K562 (cell line): Measurements from ENCODE around the gene HELZ. TPM values are rescaled to one million over a fixed set of nuclear protein-coding genes. Genes with fewer than 3 reads are reported as not detected.

ENCODE experiments used
- ATAC-seq: fragments of 200-7000 bp; cut with Tn5 transposase; 3 replicates; pipeline ENCODE4 v1.9.1; 2020; ENCODE audit warnings: moderate library complexity
- BruUV-seq: library from RNA; stranded (reverse); fragments of 400-500 nt; replicated peaks from 2 replicates; lab custom pipeline; 2021; lab: Mats Ljungman, UMichigan
- CTCF ChIA-PET: fragments of 300-600 bp; formaldehyde crosslinking; extraction: SDS; loops from one replicate; lab custom pipeline; 2021; ENCODE audit warnings: low intra/inter-chr PET ratio; lab: Yijun Ruan, JAX
- POLR2A ChIA-PET: fragments of 300-600, 350-650 bp; sonication (Branson Sonifier 250); formaldehyde crosslinking; extraction: SDS; loops from one replicate; lab custom pipeline; 2021; ENCODE audit warnings: antibody characterized with exemption, inconsistent platforms; lab: Yijun Ruan, JAX
- DNase-seq, 4 experiments: peaks; one replicate each; pipeline versions ENCODE4 v3.0.0 to v3.0.0-alpha.2; 2011 to 2018; ENCODE audit warnings: low spot score in 3 of 4, mixed read lengths in 3 of 4; ENCODE audit errors: extremely low read depth in 1 of 4
- FAIRE-seq: peaks from 2 replicates; lab custom pipeline; 2011; peaks lifted over from hg19 to GRCh38; lab: Jason Lieb, UNC
- H2AFZ ChIP-seq: 2 replicates; pipeline ENCODE4 v1.6.0; 2011; ENCODE audit warnings: low read depth, low read length, control low read depth, inconsistent platforms
- H3K27ac ChIP-seq: fragments of 200-600 bp; 3 replicates; pipeline ENCODE4 v1.8.0; 2011; ENCODE audit warnings: low read depth, mild to moderate bottlenecking, control low read depth, inconsistent platforms, low read length, moderate library complexity, mixed read lengths; ENCODE audit errors: extremely low read depth
- H3K27me3 ChIP-seq, 2 experiments: fragments of 300-600 bp in 1 of 2; 2 replicates in 1 of 2; 3 replicates in 1 of 2; pipeline versions ENCODE4 v1.6.0 to v1.8.0; 2011; ENCODE audit warnings: inconsistent platforms in 2 of 2, low read length in 2 of 2, mild to moderate bottlenecking in 1 of 2, mixed read lengths in 1 of 2, moderate library complexity in 1 of 2; ENCODE audit not compliant: control insufficient read depth in 2 of 2, insufficient read depth in 2 of 2
- H3K36me3 ChIP-seq: fragments of 300-600 bp; 3 replicates; pipeline ENCODE4 v1.8.0; 2011; ENCODE audit warnings: mild to moderate bottlenecking, low read length, inconsistent platforms; ENCODE audit not compliant: control insufficient read depth, insufficient read depth
- H3K4me1 ChIP-seq, 2 experiments: fragments of 200-600 bp in 1 of 2; replicated peaks in 1 of 2; 2 replicates in 1 of 2; 3 replicates in 1 of 2; pipeline versions ENCODE4 v1.5.1 to v1.8.0; 2011; ENCODE audit warnings: inconsistent platforms in 2 of 2, low read length in 2 of 2, mild to moderate bottlenecking in 1 of 2, mixed read lengths in 1 of 2, moderate library complexity in 1 of 2; ENCODE audit not compliant: control insufficient read depth in 2 of 2, insufficient read depth in 2 of 2
- H3K4me2 ChIP-seq: 2 replicates; pipeline ENCODE4 v1.6.1; 2011; ENCODE audit warnings: low read length, control low read depth, inconsistent platforms, mixed read lengths; ENCODE audit not compliant: insufficient read depth
- H3K4me3 ChIP-seq: fragments of 200-600 bp; sonication (generic), shearing (Covaris generic); 2 replicates; pipeline ENCODE4 v1.5.1; 2016; ENCODE audit warnings: control low read depth, inconsistent platforms
- H3K79me2 ChIP-seq: fragments of 200-600 bp; 3 replicates; pipeline ENCODE4 v1.8.0; 2011; ENCODE audit warnings: low read length, inconsistent platforms; ENCODE audit not compliant: control insufficient read depth, insufficient read depth
- H3K9ac ChIP-seq, 2 experiments: 2 replicates each; pipeline versions ENCODE4 v1.6.0 to v1.6.1; 2011; ENCODE audit warnings: low read depth in 2 of 2, low read length in 2 of 2, control low read depth in 1 of 2, inconsistent platforms in 1 of 2, mild to moderate bottlenecking in 1 of 2, mixed read lengths in 1 of 2; ENCODE audit not compliant: insufficient read depth in 1 of 2
- H3K9me1 ChIP-seq: one replicate; pipeline ENCODE4 v1.6.0; 2011; ENCODE audit warnings: inconsistent platforms, mild to moderate bottlenecking, low read length, moderate library complexity; ENCODE audit not compliant: control insufficient read depth, insufficient read depth
- H3K9me3 ChIP-seq: replicated peaks from 2 replicates; pipeline ENCODE4 v1.5.1; 2011; ENCODE audit warnings: low read depth, low read length, inconsistent platforms; ENCODE audit not compliant: control insufficient read depth, insufficient read depth
- H4K20me1 ChIP-seq: replicated peaks from 2 replicates; pipeline ENCODE4 v1.6.1; 2011; ENCODE audit warnings: low read length, inconsistent platforms, mixed read lengths; ENCODE audit not compliant: control insufficient read depth, insufficient read depth
- POLR2AphosphoS2 ChIP-seq: IDR thresholded peaks from 2 replicates; pipeline ENCODE4 v1.6.1; 2012; ENCODE audit warnings: low read length, improper control_type of control experiment
- RBM17 ChIP-seq: fragments of 200-400 bp; formaldehyde crosslinking; IDR thresholded peaks from 2 replicates; pipeline ENCODE4 v1.6.1; 2017; ENCODE audit warnings: low read depth, mild to moderate bottlenecking, low read length, borderline replicate concordance
- TEAD4 ChIP-seq, 2 experiments: sonication (generic) in 1 of 2; formaldehyde crosslinking in 1 of 2; IDR thresholded peaks; 2 replicates each; pipeline versions ENCODE4 v1.6.1 to v1.8.0; 2012 to 2022; ENCODE audit warnings: borderline replicate concordance in 1 of 2, inconsistent platforms in 1 of 2, low read length in 1 of 2, mild to moderate bottlenecking in 1 of 2, missing genetic modification reagents in 1 of 2
- WGBS: fragments of 100-300 bp; shearing (Covaris generic); methylation state at CpG from one replicate; pipeline ENCODE4 v1.1.6; 2016; ENCODE audit warnings: low coverage, mixed read lengths; ENCODE audit not compliant: insufficient coverage; ENCODE audit errors: missing lambda C conversion rate; 5-methylcytosine and 5-hydroxymethylcytosine counted together
- in situ Hi-C: fragments of 300-500 bp; cut with MboI; formaldehyde crosslinking; loops from 4 replicates; pipeline ENCODE4 v1.15.0; 2018; ENCODE audit warnings: inconsistent platforms, mixed read lengths
- intact Hi-C: fragments of 100-400 bp; cut with micrococcal nuclease; formaldehyde crosslinking; loops from 2 replicates; pipeline ENCODE4 v1.14.2; 2022
- polyA plus RNA-seq, 8 experiments: library from polyadenylated mRNA; depleted of rRNA in 4 of 8; stranded (reverse) in 5 of 8; unstranded in 3 of 8; fragments of >200 nt; fragmentation: Nextera tagmentation in 2 of 8; fragmentation: Illumina TruSeq in 1 of 8; extraction: Ambion mirVana in 2 of 8; extraction: Trizol in 1 of 8; gene quantifications; 2 replicates each; pipeline versions ENCODE4 v1.2.1 to v1.2.3, GENCODE V29; 2011 to 2014; ENCODE audit warnings: inconsistent platforms in 1 of 8, missing spikeins in 1 of 8
- total RNA-seq, 7 experiments: library from RNA; depleted of rRNA in 6 of 7; stranded (reverse); fragments of >200 nt in 6 of 7; fragmentation: Illumina TruSeq in 2 of 7; extraction: Trizol in 2 of 7; gene quantifications; 2 replicates each; pipeline versions ENCODE4 v1.2.1 to v1.2.3, GENCODE V29; 2011 to 2021; ENCODE audit warnings: low replicate concordance in 1 of 7
- TF ChIP-seq, protein P1 (sequence below): sonication (generic); formaldehyde crosslinking; IDR thresholded peaks from 2 replicates; pipeline ENCODE4 v1.5.0; 2020; ENCODE audit warnings: missing genetic modification reagents
- TF ChIP-seq, protein P2 (sequence below), 2 experiments: fragments of 250-450 bp in 1 of 2; fragments of 450-650 bp in 1 of 2; sonication (Bioruptor Pico) in 1 of 2; IDR thresholded peaks; 2 replicates each; pipeline versions ENCODE4 v1.6.1 to v1.8.0; 2016 to 2021; ENCODE audit warnings: mild to moderate bottlenecking in 2 of 2, moderate library complexity in 2 of 2, missing compliant biosample characterization in 1 of 2, missing genetic modification characterization in 1 of 2
- TF ChIP-seq, protein P3 (sequence below): sonication (generic); formaldehyde crosslinking; IDR thresholded peaks from 2 replicates; pipeline ENCODE4 v1.8.0; 2022; ENCODE audit warnings: mild to moderate bottlenecking, missing genetic modification reagents, borderline replicate concordance
- TF ChIP-seq, protein P4 (sequence below): fragments of 250-450 bp; sonication (Bioruptor Pico); IDR thresholded peaks from 2 replicates; pipeline ENCODE4 v1.5.0; 2021; ENCODE audit warnings: mild to moderate bottlenecking, borderline replicate concordance

The HELZ gene
- total and polyA plus RNA-seq, 9 of the 15 experiments (the other 6 are each of a cell fraction or from before 2014, with no cell fraction given), result 5.2 to 39.8 (median 17.3) TPM

DNA sequence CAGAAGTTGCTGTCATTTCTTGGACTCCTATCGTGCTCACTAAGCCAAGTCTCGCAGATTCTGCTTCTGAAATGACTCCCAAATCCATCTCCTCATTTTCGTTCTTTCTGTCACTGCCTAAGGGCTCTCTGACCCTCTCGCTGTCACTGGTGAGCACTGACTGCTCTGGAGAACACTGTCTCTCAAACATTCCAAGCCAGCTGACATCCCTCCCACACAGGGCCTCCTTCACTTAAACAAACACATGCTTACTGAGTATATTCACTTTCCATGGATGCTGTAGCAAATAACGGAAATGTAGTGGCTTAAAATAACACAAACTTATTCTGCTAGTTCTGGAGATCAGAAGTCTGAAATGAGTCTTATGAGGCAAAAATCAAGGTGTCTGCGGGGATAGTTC is 181.9 kb downstream of the HELZ start (continued):
- TF ChIP-seq, protein P1, sequence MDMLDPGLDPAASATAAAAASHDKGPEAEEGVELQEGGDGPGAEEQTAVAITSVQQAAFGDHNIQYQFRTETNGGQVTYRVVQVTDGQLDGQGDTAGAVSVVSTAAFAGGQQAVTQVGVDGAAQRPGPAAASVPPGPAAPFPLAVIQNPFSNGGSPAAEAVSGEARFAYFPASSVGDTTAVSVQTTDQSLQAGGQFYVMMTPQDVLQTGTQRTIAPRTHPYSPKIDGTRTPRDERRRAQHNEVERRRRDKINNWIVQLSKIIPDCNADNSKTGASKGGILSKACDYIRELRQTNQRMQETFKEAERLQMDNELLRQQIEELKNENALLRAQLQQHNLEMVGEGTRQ (CRISPR knock-in tag), result no peak
- TF ChIP-seq RBM17, result no peak

DNA sequence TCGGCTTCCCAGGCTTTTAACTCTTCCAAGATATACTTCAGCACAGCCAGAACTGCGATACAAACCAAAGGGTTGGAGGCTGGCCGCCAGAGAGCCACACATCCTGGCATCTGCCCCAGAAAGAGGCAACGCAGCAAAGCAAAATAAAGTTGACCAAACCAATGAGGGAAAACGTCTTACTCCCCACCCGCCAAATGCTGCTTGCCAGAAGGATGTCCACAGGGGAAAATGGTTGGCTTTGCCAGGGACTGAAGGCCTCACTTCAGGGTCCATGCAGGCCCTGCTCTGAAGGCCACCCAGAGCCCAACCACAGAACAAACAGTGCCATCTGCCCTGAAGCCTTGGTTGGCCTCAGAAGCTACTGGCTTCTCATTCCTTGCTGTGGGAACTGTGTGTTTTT is 185.6 kb downstream of the HELZ start:
- Histone ChIP-seq H3K36me3 (no peaks in the 10 kb centered on the region; the same call in 2 of the 3 replicates), H3K79me2 (no peaks in the 10 kb centered on the region), H2AFZ (no peak overlapping the region), H4K20me1 (no peaks in the 10 kb centered on the region), H3K27me3 (peaks cover 16 to 32% of the 10 kb centered on the region in 2 experiments; a peak in 4 of 5 replicates), H3K9me3 (no peaks in the 10 kb centered on the region), H3K27ac (no peak overlapping the region), H3K9me1 (no peaks in the 10 kb centered on the region), H3K9ac (no peak overlapping the region), H3K4me2 (no peak overlapping the region), H3K4me1 (peaks cover 0 to 6% of the 10 kb centered on the region in 2 experiments; a peak in 1 of 5 replicates), H3K4me3 (no peak overlapping the region)
- POLR2A ChIA-PET, result interaction anchor here (1.0 kb wide), 1 partner anchor 10 kb away, joined by 3 read pairs; no protein-coding TSS in a partner anchor
- intact Hi-C loops (no loop called here), in situ Hi-C loops (no loop called here)
- FAIRE-seq (no peak), ATAC-seq (no peak), DNase-seq (no peak)
- no peak for TF ChIP-seq TEAD4 (IDR thresholded peaks at IDR 0.05; ENCODE audit: low read length)
- no peak for TF ChIP-seq TEAD4 (CRISPR knock-in tag; IDR thresholded peaks at IDR 0.05; ENCODE audit: borderline replicate concordance)
- TF ChIP-seq, protein P2, sequence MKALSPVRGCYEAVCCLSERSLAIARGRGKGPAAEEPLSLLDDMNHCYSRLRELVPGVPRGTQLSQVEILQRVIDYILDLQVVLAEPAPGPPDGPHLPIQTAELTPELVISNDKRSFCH (CRISPR knock-in tag; IDR thresholded peaks at IDR 0.05), result no peak
- TF ChIP-seq, protein P2 (tag; IDR thresholded peaks at IDR 0.05), result no peak
- TF ChIP-seq, protein P3, sequence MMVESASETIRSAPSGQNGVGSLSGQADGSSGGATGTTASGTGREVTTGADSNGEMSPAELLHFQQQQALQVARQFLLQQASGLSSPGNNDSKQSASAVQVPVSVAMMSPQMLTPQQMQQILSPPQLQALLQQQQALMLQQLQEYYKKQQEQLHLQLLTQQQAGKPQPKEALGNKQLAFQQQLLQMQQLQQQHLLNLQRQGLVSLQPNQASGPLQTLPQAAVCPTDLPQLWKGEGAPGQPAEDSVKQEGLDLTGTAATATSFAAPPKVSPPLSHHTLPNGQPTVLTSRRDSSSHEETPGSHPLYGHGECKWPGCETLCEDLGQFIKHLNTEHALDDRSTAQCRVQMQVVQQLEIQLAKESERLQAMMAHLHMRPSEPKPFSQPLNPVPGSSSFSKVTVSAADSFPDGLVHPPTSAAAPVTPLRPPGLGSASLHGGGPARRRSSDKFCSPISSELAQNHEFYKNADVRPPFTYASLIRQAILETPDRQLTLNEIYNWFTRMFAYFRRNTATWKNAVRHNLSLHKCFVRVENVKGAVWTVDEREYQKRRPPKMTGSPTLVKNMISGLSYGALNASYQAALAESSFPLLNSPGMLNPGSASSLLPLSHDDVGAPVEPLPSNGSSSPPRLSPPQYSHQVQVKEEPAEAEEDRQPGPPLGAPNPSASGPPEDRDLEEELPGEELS (CRISPR knock-in tag), result no peak
- TF ChIP-seq, protein P4, sequence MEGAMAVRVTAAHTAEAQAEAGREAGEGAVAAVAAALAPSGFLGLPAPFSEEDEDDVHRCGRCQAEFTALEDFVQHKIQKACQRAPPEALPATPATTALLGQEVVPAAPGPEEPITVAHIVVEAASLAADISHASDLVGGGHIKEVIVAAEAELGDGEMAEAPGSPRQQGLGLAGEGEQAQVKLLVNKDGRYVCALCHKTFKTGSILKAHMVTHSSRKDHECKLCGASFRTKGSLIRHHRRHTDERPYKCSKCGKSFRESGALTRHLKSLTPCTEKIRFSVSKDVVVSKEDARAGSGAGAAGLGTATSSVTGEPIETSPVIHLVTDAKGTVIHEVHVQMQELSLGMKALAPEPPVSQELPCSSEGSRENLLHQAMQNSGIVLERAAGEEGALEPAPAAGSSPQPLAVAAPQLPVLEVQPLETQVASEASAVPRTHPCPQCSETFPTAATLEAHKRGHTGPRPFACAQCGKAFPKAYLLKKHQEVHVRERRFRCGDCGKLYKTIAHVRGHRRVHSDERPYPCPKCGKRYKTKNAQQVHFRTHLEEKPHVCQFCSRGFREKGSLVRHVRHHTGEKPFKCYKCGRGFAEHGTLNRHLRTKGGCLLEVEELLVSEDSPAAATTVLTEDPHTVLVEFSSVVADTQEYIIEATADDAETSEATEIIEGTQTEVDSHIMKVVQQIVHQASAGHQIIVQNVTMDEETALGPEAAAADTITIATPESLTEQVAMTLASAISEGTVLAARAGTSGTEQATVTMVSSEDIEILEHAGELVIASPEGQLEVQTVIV (CRISPR knock-in tag), result no peak
- TF ChIP-seq POLR2AphosphoS2, result no peak
- CTCF ChIA-PET, result no interaction called here
- WGBS, result 14% methylated on average over 6 of the region's 6 CpGs
- no TSS peak for BruUV-seq
